Activated CD8-positive, alpha-beta T cell treated with anti-CD3 and anti-CD28 coated beads, Interleukin-2, amount 10 ng/mL, durations not matched to agents 7 days and 5 days (primary cell): ENCODE measurements around the gene G6PD. TPM values are rescaled to one million over a fixed set of nuclear protein-coding genes. Genes with fewer than 3 reads are reported as not detected.

Experiments
- ATAC-seq: fragments of 150-1000 bp; cut with Tn5 transposase; one replicate; pipeline ENCODE4 v1.10.0; 2021; ENCODE audit warnings: moderate library complexity
- CTCF ChIA-PET: fragments of 350-600 bp; sonication (Branson Sonifier 250); formaldehyde crosslinking; loops from one replicate; lab custom pipeline; 2021; ENCODE audit warnings: antibody characterized with exemption; lab: Charles Lee
- POLR2A ChIA-PET: fragments of 350-600 bp; sonication (Branson Sonifier 250); formaldehyde crosslinking; loops from one replicate; lab custom pipeline; 2021; ENCODE audit warnings: antibody characterized with exemption; lab: Charles Lee
- DNase-seq: peaks from one replicate; pipeline ENCODE4 v3.0.0-alpha.2; 2020
- H3K27ac Mint-ChIP-seq: one replicate; pipeline ENCODE4 v1.8.0; 2021; ENCODE audit warnings: mild to moderate bottlenecking, mixed read lengths
- H3K27me3 Mint-ChIP-seq: one replicate; pipeline ENCODE4 v1.8.0; 2021; ENCODE audit warnings: low read depth, mixed read lengths
- H3K36me3 Mint-ChIP-seq: one replicate; pipeline ENCODE4 v1.8.0; 2021; ENCODE audit warnings: low read depth, mixed read lengths
- H3K4me1 Mint-ChIP-seq: one replicate; pipeline ENCODE4 v1.8.0; 2021; ENCODE audit warnings: low read depth, mixed read lengths
- H3K4me3 Mint-ChIP-seq: one replicate; pipeline ENCODE4 v1.8.0; 2021; ENCODE audit warnings: mild to moderate bottlenecking, mixed read lengths
- H3K9me3 Mint-ChIP-seq: one replicate; pipeline ENCODE4 v1.8.0; 2022; ENCODE audit warnings: mixed read lengths; ENCODE audit not compliant: insufficient read depth
- total RNA-seq, 2 experiments: library from RNA; stranded (reverse); gene quantifications; one replicate each; pipeline ENCODE4 v1.2.3, GENCODE V29; 2021

G6PD gene
- total RNA-seq, 2 experiments from 2014 or later = 133 to 135 TPM

- no peak overlapping the region for H3K27ac Mint-ChIP-seq
- no peaks in the 10 kb centered on the region for H3K9me3 Mint-ChIP-seq
- ATAC-seq (no peak), DNase-seq (no peak)
- peaks cover 15% of the 10 kb centered on the region for H3K36me3 Mint-ChIP-seq
- no peak overlapping the region for H3K4me3 Mint-ChIP-seq
- ChIA-PET CTCF (no interaction called here), POLR2A (no interaction called here)
- H3K4me1 Mint-ChIP-seq = peaks cover 31% of the 10 kb centered on the region
- no peaks in the 10 kb centered on the region for H3K27me3 Mint-ChIP-seq
Observed at GRCh38 chrX:154482786-154483185, 63.9 kb downstream of the G6PD start.

- CTCF ChIA-PET = interaction anchor here (1.6 kb wide), 1 partner anchor 83 kb away, joined by 6 read pairs; the partner anchor contains the start of gene RPL10
- H3K27me3 Mint-ChIP-seq = no peaks in the 10 kb centered on the region
- ATAC-seq (no peak), DNase-seq (no peak)
- H3K4me1 Mint-ChIP-seq = peaks cover 33% of the 10 kb centered on the region
- peaks cover 12% of the 10 kb centered on the region for H3K36me3 Mint-ChIP-seq
- no peak overlapping the region for H3K4me3 Mint-ChIP-seq
- no peaks in the 10 kb centered on the region for H3K9me3 Mint-ChIP-seq
- H3K27ac Mint-ChIP-seq = no peak overlapping the region
- POLR2A ChIA-PET = interaction anchor here (1.0 kb wide), 1 partner anchor 8 kb away, joined by 3 read pairs; the partner anchor contains the start of gene SLC10A3
Observed at GRCh38 chrX:154481911-154482601, 64.6 kb downstream of the G6PD start.

Other genes with a start within 250 kb of the G6PD start
- 1,000 to 10,000 TPM; 1,371 to 1,454 TPM for gene FLNA, start 172.2 kb downstream of the G6PD start, total RNA-seq
- 10 to 100 TPM; 65.9 to 66.0 TPM for gene EMD, start 167.6 kb downstream of the G6PD start, total RNA-seq
- 1,000 to 10,000 TPM; 2,758 to 2,862 TPM for gene RPL10, start 148.5 kb downstream of the G6PD start, total RNA-seq
- gene DNASE1L1, start 137.6 kb downstream of the G6PD start, total RNA-seq = 10 to 100 TPM; 22.5 to 26.5 TPM
- gene TAFAZZIN, start 135.3 kb downstream of the G6PD start, total RNA-seq = 10 to 100 TPM; 76.5 to 77.4 TPM
- 10 to 100 TPM; 41.5 to 43.5 TPM for gene ATP6AP1, start 118.2 kb downstream of the G6PD start, total RNA-seq
- gene GDI1, start 109.7 kb downstream of the G6PD start, total RNA-seq = 10 to 100 TPM; 92.7 to 95.5 TPM
- gene FAM50A, start 102.7 kb downstream of the G6PD start, total RNA-seq = 10 to 100 TPM; 62.7 to 63.5 TPM
- 10 to 100 TPM; 48.9 to 53.6 TPM for gene PLXNA3, start 88.6 kb downstream of the G6PD start, total RNA-seq
- gene LAGE3, start 67.6 kb downstream of the G6PD start, total RNA-seq = 10 to 100 TPM; 49.6 to 51.0 TPM
- 10 to 100 TPM; 52.1 to 54.0 TPM for gene UBL4A, start 60.2 kb downstream of the G6PD start, total RNA-seq
- 10 to 100 TPM; 29.1 to 30.8 TPM for gene SLC10A3, start 56.2 kb downstream of the G6PD start, total RNA-seq
- 10 to 100 TPM; 28.5 to 31.6 TPM for gene FAM3A, start 30.6 kb downstream of the G6PD start, total RNA-seq
- gene IKBKG, start 774 bp upstream of the G6PD start, total RNA-seq = 10 to 100 TPM; 51.1 to 56.0 TPM
- not detected for gene CTAG1A, start 38.3 kb upstream of the G6PD start, total RNA-seq
- not detected for gene CTAG1B, start 72.4 kb upstream of the G6PD start, total RNA-seq
- gene CTAG2, start 106.7 kb upstream of the G6PD start, total RNA-seq = not detected
- 10 to 100 TPM in 1 of 2 experiments, 1 to 10 TPM in 1; 9.9 to 10.3 TPM for gene GAB3, start 204.2 kb upstream of the G6PD start, total RNA-seq
- 10 to 100 TPM; 76.0 to 82.8 TPM for gene DKC1, start 216.0 kb upstream of the G6PD start, total RNA-seq